ENCODE results near the gene MSRB1. TPM values are rescaled to one million over a fixed set of nuclear protein-coding genes. Genes with fewer than 3 reads are reported as not detected.

MSRB1 gene
- total RNA-seq, 1 donor from 2014 or later: 14.1 TPM

- H3K27ac Mint-ChIP-seq: no peak overlapping the region
- no peak for DNase-seq (ENCODE audit: low spot score in 2 of 2, unreplicated experiment in 2 of 2)
- no peak for TF ChIP-seq CTCF (IDR thresholded peaks at IDR 0.05; ENCODE audit: unreplicated experiment)
- no peaks in the 10 kb centered on the region for H3K9me3 Mint-ChIP-seq
- peaks cover 9% of the 10 kb centered on the region for H3K36me3 Mint-ChIP-seq
- H3K4me3 Mint-ChIP-seq: no peak overlapping the region
- peaks cover 40% of the 10 kb centered on the region for H3K27me3 Mint-ChIP-seq (ENCODE audit: low read depth)
- peaks cover 14% of the 10 kb centered on the region for H3K4me1 Mint-ChIP-seq
Observed at GRCh38 chr16:1990101-1990350, 47.0 kb upstream of the MSRB1 start.

- no peak for DNase-seq (ENCODE audit: low spot score in 2 of 2, unreplicated experiment in 2 of 2)
- no peaks in the 10 kb centered on the region for H3K9me3 Mint-ChIP-seq
- H3K27ac Mint-ChIP-seq: no peak within 1 kb of the TSS
- peaks cover 40% of the 10 kb centered on the region for H3K27me3 Mint-ChIP-seq (ENCODE audit: low read depth)
- H3K4me1 Mint-ChIP-seq: peaks cover 20% of the 10 kb centered on the region
- H3K4me3 Mint-ChIP-seq: peak within 1 kb of the TSS; percentile 57
- no peak for TF ChIP-seq CTCF (IDR thresholded peaks at IDR 0.05; ENCODE audit: unreplicated experiment)
- H3K36me3 Mint-ChIP-seq: peaks cover 9% of the 10 kb centered on the region
Observed at GRCh38 chr16:1989209-1990100, 46.5 kb upstream of the MSRB1 start, which contains the start of gene SYNGR3. Gene SYNGR3, plus strand, starts transcription at chr16:1989970. Its CDS starts 133 bp downstream, at chr16:1990103.

GRCh38 chr16:1987198-1987597, 44.2 kb upstream of the MSRB1 start:
- Mint-ChIP-seq H3K27me3 (ENCODE audit: low read depth) (peaks cover 48% of the 10 kb centered on the region), H3K36me3 (peaks cover 9% of the 10 kb centered on the region), H3K4me1 (peaks cover 22% of the 10 kb centered on the region), H3K4me3 (no peak overlapping the region), H3K27ac (no peak overlapping the region), H3K9me3 (no peaks in the 10 kb centered on the region)
- TF ChIP-seq CTCF (IDR thresholded peaks at IDR 0.05; ENCODE audit: unreplicated experiment): no peak
- no peak for DNase-seq (ENCODE audit: low spot score in 2 of 2, unreplicated experiment in 2 of 2)

GRCh38 chr16:1985466-1986150, 42.6 kb upstream of the MSRB1 start:
- Mint-ChIP-seq H3K4me3 (peak overlapping the region; percentile 83), H3K27me3 (ENCODE audit: low read depth) (peaks cover 50% of the 10 kb centered on the region), H3K36me3 (peaks cover 9% of the 10 kb centered on the region), H3K9me3 (no peaks in the 10 kb centered on the region), H3K4me1 (peaks cover 21% of the 10 kb centered on the region), H3K27ac (no peak overlapping the region)
- no peak for DNase-seq (ENCODE audit: low spot score in 2 of 2, unreplicated experiment in 2 of 2)
- no peak for TF ChIP-seq CTCF (IDR thresholded peaks at IDR 0.05; ENCODE audit: unreplicated experiment)

- Mint-ChIP-seq H3K27me3 (ENCODE audit: low read depth) (peaks cover 56% of the 10 kb centered on the region), H3K9me3 (no peaks in the 10 kb centered on the region), H3K4me3 (peak overlapping the region; percentile 83), H3K27ac (peak overlapping the region; percentile 87), H3K4me1 (peaks cover 21% of the 10 kb centered on the region), H3K36me3 (peaks cover 9% of the 10 kb centered on the region)
- TF ChIP-seq CTCF (IDR thresholded peaks at IDR 0.05; ENCODE audit: unreplicated experiment): no peak
- DNase-seq (ENCODE audit: low spot score in 2 of 2, unreplicated experiment in 2 of 2): no peak
Observed at GRCh38 chr16:1984347-1985225, 41.6 kb upstream of the MSRB1 start.

Measured in mesothelial cell of epicardium (in vitro differentiated cells).